ENCODE data around the gene PCMT1. TPM values are rescaled to one million over a fixed set of nuclear protein-coding genes. Genes with fewer than 3 reads are reported as not detected.
A peak's percentile ranks its signal among the peaks of the same experiment; 100 is the strongest.
"Not testable (repeated sequence)": the region's sequence is repeated elsewhere in the genome, so short reads cannot be mapped to it uniquely, and the experiment has no call there.

PCMT1 gene
- polyA plus RNA-seq, 2 of the 4 experiments (the other 2 are of a cell fraction): 92.4 to 99.3 TPM

DNA sequence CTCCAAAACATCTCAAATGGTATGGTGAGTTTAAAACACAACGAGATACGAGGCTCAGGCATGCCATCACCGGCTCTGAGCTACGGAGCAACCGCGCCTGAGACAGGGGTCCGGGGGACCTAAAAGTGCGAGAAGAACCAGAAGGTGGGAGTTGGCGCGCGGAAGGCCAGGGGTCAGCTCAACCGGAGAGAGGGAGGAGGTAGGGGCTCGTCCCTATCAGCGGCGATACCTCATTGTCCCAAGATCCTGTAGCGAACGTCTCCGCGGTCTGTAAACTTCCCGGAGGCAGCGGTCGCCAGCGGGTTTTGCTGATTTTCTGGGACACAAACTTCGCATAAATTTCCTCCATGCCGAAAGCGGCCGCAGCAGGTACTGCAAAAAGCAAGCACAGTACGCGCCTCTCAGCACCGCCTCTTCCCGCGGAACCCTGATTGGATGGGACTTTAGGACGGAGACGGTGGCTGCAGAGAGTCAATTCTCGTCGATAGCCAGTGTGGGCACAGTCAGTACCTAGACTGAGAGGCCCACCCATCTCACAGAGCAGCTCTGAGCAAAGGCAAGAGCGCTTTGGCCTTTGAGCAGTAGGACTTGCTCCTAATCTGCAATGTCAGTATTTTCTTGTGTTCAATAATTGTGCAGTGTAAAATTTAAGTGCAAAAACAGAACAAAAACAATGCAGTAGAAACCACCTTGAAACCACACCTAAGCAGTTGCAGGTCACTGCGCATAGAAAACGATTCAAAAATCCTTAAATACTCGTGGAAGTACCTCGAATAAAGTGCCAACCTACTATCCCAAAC lies 3.2 kb upstream of the PCMT1 start, which contains the start of gene NUP43:
TSS of gene NUP43 (minus strand) at position 383 of the 800 bp plus-strand sequence. CDS start at position 349, 34 bp downstream.
- peak; percentile 77 to 79 for ATAC-seq
- peak; percentile 81 to 94 for DNase-seq (ENCODE audit: low read depth in 1 of 2, low spot score in 1 of 2)
- peak within 1 kb of the TSS; percentile 92 for H3K4me2 ChIP-seq
- ChIA-PET POLR2A (no interaction called here), CTCF (interaction anchor here (0.8 to 0.9 kb wide), 2 partner anchors 9 to 10 kb away, joined by 3 to 4 read pairs; no protein-coding TSS in a partner anchor)
- H3K4me3 ChIP-seq: peak within 1 kb of the TSS; percentile 81
- FAIRE-seq: no peak
- peak within 1 kb of the TSS; percentile 78 to 91 for H3K27ac ChIP-seq
- WGBS (ENCODE audit: missing lambda C conversion rate): 7% methylated on average over 11 of the region's 41 CpGs
- H3K4me1 ChIP-seq: peaks cover 21% of the 10 kb centered on the region
- peak in 1 of 2 experiments; percentile 60; a peak in 2 of 5 replicates for TF ChIP-seq JUN (IDR thresholded peaks at IDR 0.05)
- peak; percentile 21; the same call in 1 of the 2 replicates for TF ChIP-seq POLR2A (IDR thresholded peaks at IDR 0.05; ENCODE audit: low read length)
- TF ChIP-seq, protein P1, sequence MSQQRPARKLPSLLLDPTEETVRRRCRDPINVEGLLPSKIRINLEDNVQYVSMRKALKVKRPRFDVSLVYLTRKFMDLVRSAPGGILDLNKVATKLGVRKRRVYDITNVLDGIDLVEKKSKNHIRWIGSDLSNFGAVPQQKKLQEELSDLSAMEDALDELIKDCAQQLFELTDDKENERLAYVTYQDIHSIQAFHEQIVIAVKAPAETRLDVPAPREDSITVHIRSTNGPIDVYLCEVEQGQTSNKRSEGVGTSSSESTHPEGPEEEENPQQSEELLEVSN (IDR thresholded peaks at IDR 0.05; ENCODE audit: borderline replicate concordance, low read depth): peak; percentile 45; the same call in 1 of the 2 replicates
- TF ChIP-seq MAFK (IDR thresholded peaks at IDR 0.05; ENCODE audit: partially characterized antibody): peak; percentile 70
- TF ChIP-seq, protein P2, sequence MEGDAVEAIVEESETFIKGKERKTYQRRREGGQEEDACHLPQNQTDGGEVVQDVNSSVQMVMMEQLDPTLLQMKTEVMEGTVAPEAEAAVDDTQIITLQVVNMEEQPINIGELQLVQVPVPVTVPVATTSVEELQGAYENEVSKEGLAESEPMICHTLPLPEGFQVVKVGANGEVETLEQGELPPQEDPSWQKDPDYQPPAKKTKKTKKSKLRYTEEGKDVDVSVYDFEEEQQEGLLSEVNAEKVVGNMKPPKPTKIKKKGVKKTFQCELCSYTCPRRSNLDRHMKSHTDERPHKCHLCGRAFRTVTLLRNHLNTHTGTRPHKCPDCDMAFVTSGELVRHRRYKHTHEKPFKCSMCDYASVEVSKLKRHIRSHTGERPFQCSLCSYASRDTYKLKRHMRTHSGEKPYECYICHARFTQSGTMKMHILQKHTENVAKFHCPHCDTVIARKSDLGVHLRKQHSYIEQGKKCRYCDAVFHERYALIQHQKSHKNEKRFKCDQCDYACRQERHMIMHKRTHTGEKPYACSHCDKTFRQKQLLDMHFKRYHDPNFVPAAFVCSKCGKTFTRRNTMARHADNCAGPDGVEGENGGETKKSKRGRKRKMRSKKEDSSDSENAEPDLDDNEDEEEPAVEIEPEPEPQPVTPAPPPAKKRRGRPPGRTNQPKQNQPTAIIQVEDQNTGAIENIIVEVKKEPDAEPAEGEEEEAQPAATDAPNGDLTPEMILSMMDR (IDR thresholded peaks at IDR 0.05): peak; percentile 8; the same call in 1 of the 3 replicates
- peak; percentile 46; the same call in 1 of the 2 replicates for TF ChIP-seq MAX (IDR thresholded peaks at IDR 0.05)
- TF ChIP-seq MYC (IDR thresholded peaks at IDR 0.05; ENCODE audit: borderline replicate concordance, low read length): no peak
- no peak for TF ChIP-seq EHF (CRISPR knock-in tag; IDR thresholded peaks at IDR 0.05)
- peak; percentile 38; the same call in 1 of the 2 replicates for TF ChIP-seq KDM5A (IDR thresholded peaks at IDR 0.05)
- no peaks in the 10 kb centered on the region for H3K9me3 ChIP-seq

- peak overlapping the region; percentile 59 for H3K4me2 ChIP-seq
- ATAC-seq: peak; percentile 3 to 9; a peak in 4 of 6 replicates
- DNase-seq (ENCODE audit: low read depth in 1 of 2, low spot score in 1 of 2); FAIRE-seq; H3K9me3 ChIP-seq; CTCF ChIA-PET; TF ChIP-seq FOSL2 (IDR thresholded peaks at IDR 0.05): not testable (repeated sequence)
- peak; percentile 54 for TF ChIP-seq FOSL2 (CRISPR knock-in tag; IDR thresholded peaks at IDR 0.05)
- H3K27ac ChIP-seq: peak overlapping the region; percentile 93 to 97
- no CpG with 5 or more reads among the region's 38 CpGs for WGBS (ENCODE audit: missing lambda C conversion rate)
- POLR2A ChIA-PET: interaction anchor here (0.6 to 1.3 kb wide), 4 partner anchors 14 to 183 kb away, joined by 3 to 9 read pairs (median 3); partner anchors contain the start of genes GINM1 and LATS1
- peaks cover 24% of the 10 kb centered on the region for H3K4me1 ChIP-seq
- H3K4me3 ChIP-seq: peak overlapping the region; percentile 97
These were observed 403 bp upstream of the PCMT1 start for GRCh38 chr6:149749082-149749593.

- TF ChIP-seq, protein P1 (IDR thresholded peaks at IDR 0.05; ENCODE audit: borderline replicate concordance, low read depth): 0 out of 2 replicates have a peak, but pooled peaks have one; percentile 13
- TF ChIP-seq SMC3 (IDR thresholded peaks at IDR 0.05) (no peak), CBX2 (IDR thresholded peaks at IDR 0.05; ENCODE audit: borderline replicate concordance, low read depth) (no peak), REST (IDR thresholded peaks at IDR 0.05) (peak; percentile 26; the same call in 1 of the 2 replicates)
- DNase-seq (ENCODE audit: low read depth in 1 of 2, low spot score in 1 of 2) (peak; percentile 47 to 70), ATAC-seq (peak; percentile 61 to 80), FAIRE-seq (no peak)
- H3K4me2 ChIP-seq: peak overlapping the region; percentile 74
- WGBS (ENCODE audit: missing lambda C conversion rate): under 1% methylated on average over 19 of the region's 25 CpGs
- H3K4me1 ChIP-seq: peaks cover 20% of the 10 kb centered on the region; the same call in 2 of the 3 replicates
- POLR2A ChIA-PET: interaction anchor here (0.6 to 1.3 kb wide), 5 partner anchors 13 to 200 kb away, joined by 3 read pairs; partner anchors contain the start of genes GINM1 and LATS1
- H3K4me3 ChIP-seq: peak overlapping the region; percentile 97
- H3K27ac ChIP-seq: peak overlapping the region; percentile 93 to 97
- CTCF ChIA-PET: no interaction called here
- no peaks in the 10 kb centered on the region for H3K9me3 ChIP-seq
These were observed 632 bp downstream of the PCMT1 start for GRCh38 chr6:149750136-149750609.
